ENCODE data around the gene GNPTG.

- TF ChIP-seq, protein P1, sequence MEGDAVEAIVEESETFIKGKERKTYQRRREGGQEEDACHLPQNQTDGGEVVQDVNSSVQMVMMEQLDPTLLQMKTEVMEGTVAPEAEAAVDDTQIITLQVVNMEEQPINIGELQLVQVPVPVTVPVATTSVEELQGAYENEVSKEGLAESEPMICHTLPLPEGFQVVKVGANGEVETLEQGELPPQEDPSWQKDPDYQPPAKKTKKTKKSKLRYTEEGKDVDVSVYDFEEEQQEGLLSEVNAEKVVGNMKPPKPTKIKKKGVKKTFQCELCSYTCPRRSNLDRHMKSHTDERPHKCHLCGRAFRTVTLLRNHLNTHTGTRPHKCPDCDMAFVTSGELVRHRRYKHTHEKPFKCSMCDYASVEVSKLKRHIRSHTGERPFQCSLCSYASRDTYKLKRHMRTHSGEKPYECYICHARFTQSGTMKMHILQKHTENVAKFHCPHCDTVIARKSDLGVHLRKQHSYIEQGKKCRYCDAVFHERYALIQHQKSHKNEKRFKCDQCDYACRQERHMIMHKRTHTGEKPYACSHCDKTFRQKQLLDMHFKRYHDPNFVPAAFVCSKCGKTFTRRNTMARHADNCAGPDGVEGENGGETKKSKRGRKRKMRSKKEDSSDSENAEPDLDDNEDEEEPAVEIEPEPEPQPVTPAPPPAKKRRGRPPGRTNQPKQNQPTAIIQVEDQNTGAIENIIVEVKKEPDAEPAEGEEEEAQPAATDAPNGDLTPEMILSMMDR (IDR thresholded peaks at IDR 0.05), result no peak
- TF ChIP-seq POLR2A (IDR thresholded peaks at IDR 0.05), result no peak
Measured at GRCh38 chr16:1389762-1390161, 38.0 kb downstream of the GNPTG start.
